HFFc6 (cell line): ENCODE results near the gene KRTAP9-4. TPM values are rescaled to one million over a fixed set of nuclear protein-coding genes. Genes with fewer than 3 reads are reported as not detected.
"Not testable (repeated sequence)": the region's sequence is repeated elsewhere in the genome, so short reads cannot be mapped to it uniquely, and the experiment has no call there.

Experiments used
- DNase-seq: peaks from one replicate; pipeline ENCODE4 v3.0.0-alpha.2; 2018
- H3K27ac Mint-ChIP-seq: 2 replicates; pipeline ENCODE4 v1.8.0; 2020; ENCODE audit warnings: mild to moderate bottlenecking, mixed read lengths
- H3K27me3 Mint-ChIP-seq: 2 replicates; pipeline ENCODE4 v1.8.0; 2021; ENCODE audit warnings: mild to moderate bottlenecking, moderate library complexity, mixed read lengths; ENCODE audit not compliant: insufficient read depth
- H3K36me3 Mint-ChIP-seq: 2 replicates; pipeline ENCODE4 v1.8.0; 2021; ENCODE audit warnings: low read depth, mixed read lengths
- H3K4me1 Mint-ChIP-seq: 2 replicates; pipeline ENCODE4 v1.8.0; 2020; ENCODE audit warnings: low read depth, mixed read lengths
- H3K4me3 Mint-ChIP-seq: 2 replicates; pipeline ENCODE4 v1.8.0; 2020; ENCODE audit warnings: mild to moderate bottlenecking, moderate library complexity, mixed read lengths
- H3K9me3 Mint-ChIP-seq: 2 replicates; pipeline ENCODE4 v1.8.0; 2020; ENCODE audit warnings: mild to moderate bottlenecking, mixed read lengths
- CTCF ChIP-seq: fragments of 200-600 bp; sonication (generic); IDR thresholded peaks from 2 replicates; pipeline ENCODE4 v1.5.0; 2021; ENCODE audit warnings: antibody characterized with exemption, mild to moderate bottlenecking
- total RNA-seq, 6 experiments: library from RNA; stranded (reverse); fragmentation: NEBNext Ultra II Directional; extraction: Animal tissue kit (Norgen Biotek cat#: 25700); gene quantifications; 2 replicates in 1 of 6; 3 replicates in 5 of 6; pipeline ENCODE4 v1.2.3, GENCODE V29; 2021

Gene KRTAP9-4
- total RNA-seq, 6 experiments from 2014 or later: not detected

GRCh38 chr17:41226051-41226450 is 23.4 kb upstream of the KRTAP9-4 start:
- DNase-seq: no peak
- Mint-ChIP-seq H3K27me3 (peaks cover 4% of the 10 kb centered on the region), H3K36me3 (no peaks in the 10 kb centered on the region), H3K4me1 (0 out of 2 replicates have a peak, but pooled peaks cover 8% of the 10 kb centered on the region), H3K9me3 (no peaks in the 10 kb centered on the region), H3K4me3 (no peak overlapping the region), H3K27ac (no peak overlapping the region)
- TF ChIP-seq CTCF: no peak

- H3K4me3 Mint-ChIP-seq, H3K36me3 Mint-ChIP-seq, DNase-seq, H3K27ac Mint-ChIP-seq, H3K9me3 Mint-ChIP-seq, H3K4me1 Mint-ChIP-seq, H3K27me3 Mint-ChIP-seq: not testable (repeated sequence)
Observed at GRCh38 chr17:41226598-41227095, 22.8 kb upstream of the KRTAP9-4 start, which contains the start of gene KRTAP9-2. Gene KRTAP9-2 (plus strand): TSS chr17:41226648. CDS start chr17:41226655, 7 bp downstream.

GRCh38 chr17:41230094-41230493 is 19.4 kb upstream of the KRTAP9-4 start:
- no peak for TF ChIP-seq CTCF
- Mint-ChIP-seq H3K9me3 (no peaks in the 10 kb centered on the region), H3K4me3 (no peak overlapping the region), H3K36me3 (no peaks in the 10 kb centered on the region; the same call in 1 of the 2 replicates), H3K27ac (no peak overlapping the region), H3K27me3 (peaks cover 14% of the 10 kb centered on the region), H3K4me1 (peaks cover 6% of the 10 kb centered on the region; the same call in 1 of the 2 replicates)
- DNase-seq: no peak

DNA sequence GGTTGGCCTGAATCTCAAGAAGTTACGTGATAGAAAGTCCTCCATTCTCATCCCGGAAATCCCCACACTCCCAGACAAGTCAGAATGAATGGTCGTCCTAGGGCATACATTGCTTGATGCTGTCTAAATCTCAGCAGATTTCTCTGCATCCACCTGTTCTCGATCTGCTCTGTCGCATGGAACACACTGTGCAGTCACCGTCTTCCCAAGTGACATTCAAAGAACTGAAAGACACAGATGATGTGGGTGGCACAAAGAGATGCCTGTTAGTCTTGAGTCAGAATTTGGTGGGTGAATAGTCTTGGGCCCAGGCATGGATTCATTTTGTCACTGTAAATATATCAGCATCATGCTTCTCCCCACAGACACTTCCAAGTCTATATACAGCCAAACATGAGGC is 17.8 kb upstream of the KRTAP9-4 start:
- no peak for DNase-seq
- Mint-ChIP-seq H3K4me3 (no peak overlapping the region), H3K36me3 (no peaks in the 10 kb centered on the region; the same call in 1 of the 2 replicates), H3K27ac (no peak overlapping the region), H3K9me3 (no peaks in the 10 kb centered on the region), H3K4me1 (peaks cover 6% of the 10 kb centered on the region; the same call in 1 of the 2 replicates), H3K27me3 (peaks cover 17% of the 10 kb centered on the region)
- no peak for TF ChIP-seq CTCF

DNA sequence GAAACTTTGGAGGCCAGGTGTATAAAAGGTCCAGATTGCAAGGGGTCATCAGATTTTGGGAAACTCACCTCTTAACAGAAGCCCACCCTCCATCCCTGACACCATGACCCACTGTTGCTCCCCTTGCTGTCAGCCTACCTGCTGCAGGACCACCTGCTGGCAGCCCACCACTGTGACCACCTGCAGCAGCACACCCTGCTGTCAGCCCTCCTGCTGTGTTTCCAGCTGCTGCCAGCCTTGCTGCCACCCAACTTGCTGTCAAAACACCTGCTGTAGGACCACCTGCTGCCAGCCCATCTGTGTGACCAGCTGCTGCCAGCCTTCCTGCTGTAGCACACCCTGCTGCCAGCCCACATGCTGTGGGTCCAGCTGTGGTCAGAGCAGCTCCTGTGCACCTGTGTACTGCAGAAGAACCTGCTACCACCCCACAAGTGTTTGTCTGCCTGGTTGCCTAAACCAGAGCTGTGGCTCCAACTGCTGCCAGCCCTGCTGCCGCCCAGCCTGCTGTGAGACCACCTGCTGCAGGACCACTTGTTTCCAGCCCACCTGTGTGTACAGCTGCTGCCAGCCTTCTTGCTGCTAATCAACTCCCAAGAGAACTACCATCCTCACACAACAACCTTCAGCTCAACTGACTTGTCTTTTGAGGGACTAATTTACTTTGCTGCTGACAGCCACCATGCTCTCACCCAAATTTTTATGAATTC is 16.9 kb upstream of the KRTAP9-4 start, which contains the start of gene KRTAP9-3:
KRTAP9-3 (plus strand) TSS at position 51 of the 707 bp plus-strand sequence; CDS start at position 104, 53 bp downstream.
- not testable (repeated sequence) for H3K36me3 Mint-ChIP-seq, H3K4me1 Mint-ChIP-seq, H3K9me3 Mint-ChIP-seq, H3K4me3 Mint-ChIP-seq, H3K27ac Mint-ChIP-seq, DNase-seq
- H3K27me3 Mint-ChIP-seq: peaks cover 23% of the 10 kb centered on the region

DNA sequence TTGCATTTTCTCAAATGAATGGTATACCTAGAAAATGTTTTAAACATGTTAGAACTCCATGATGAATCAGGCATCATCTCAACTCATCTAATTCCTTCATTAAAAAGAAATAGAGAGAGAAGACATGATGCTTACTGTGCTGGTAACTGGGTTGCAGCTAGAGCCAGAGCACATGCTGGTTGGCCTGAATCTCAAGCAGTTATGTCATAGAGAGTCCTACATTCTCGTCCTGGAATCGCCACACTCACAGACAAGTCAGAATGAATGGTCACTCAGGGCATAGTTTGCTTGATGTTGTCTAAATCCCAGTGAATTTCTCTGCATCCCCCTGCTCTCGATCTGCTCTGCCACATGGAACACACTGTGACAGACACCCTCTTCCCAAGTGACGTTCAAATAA is 12.4 kb upstream of the KRTAP9-4 start:
- H3K36me3 Mint-ChIP-seq: peaks cover 13% of the 10 kb centered on the region
- not testable (repeated sequence) for H3K4me3 Mint-ChIP-seq, H3K4me1 Mint-ChIP-seq, DNase-seq, H3K27ac Mint-ChIP-seq
- peaks cover 31% of the 10 kb centered on the region for H3K27me3 Mint-ChIP-seq
- H3K9me3 Mint-ChIP-seq: peaks cover 13% of the 10 kb centered on the region

DNA sequence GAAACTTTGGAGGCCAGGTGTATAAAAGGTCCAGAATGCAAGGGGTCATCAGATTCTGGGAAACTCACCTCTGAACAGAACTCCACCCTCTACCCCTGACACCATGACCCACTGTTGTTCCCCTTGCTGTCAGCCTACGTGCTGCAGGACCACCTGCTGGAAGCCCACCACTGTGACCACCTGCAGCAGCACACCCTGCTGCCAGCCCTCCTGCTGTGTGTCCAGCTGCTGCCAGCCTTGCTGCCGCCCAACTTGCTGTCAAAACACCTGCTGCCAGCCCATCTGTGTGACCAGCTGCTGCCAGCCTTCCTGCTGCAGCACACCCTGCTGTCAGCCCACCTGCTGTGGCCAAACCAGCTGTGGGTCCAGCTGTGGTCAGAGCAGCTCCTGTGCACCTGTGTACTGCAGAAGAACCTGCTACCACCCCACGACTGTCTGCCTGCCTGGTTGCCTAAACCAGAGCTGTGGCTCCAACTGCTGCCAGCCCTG is 11.5 kb upstream of the KRTAP9-4 start, which contains the start of gene KRTAP9-8:
KRTAP9-8 (plus strand) TSS at position 51 of the 489 bp plus-strand sequence; CDS start at position 104, 53 bp downstream.
- not testable (repeated sequence) for H3K27ac Mint-ChIP-seq, H3K4me3 Mint-ChIP-seq, H3K4me1 Mint-ChIP-seq, DNase-seq
- Mint-ChIP-seq H3K9me3 (peaks cover 13% of the 10 kb centered on the region), H3K27me3 (peaks cover 29% of the 10 kb centered on the region), H3K36me3 (peaks cover 18% of the 10 kb centered on the region)

GRCh38 chr17:41246995-41247787 is 2.3 kb upstream of the KRTAP9-4 start:
- not testable (repeated sequence) for H3K27me3 Mint-ChIP-seq, H3K27ac Mint-ChIP-seq, H3K36me3 Mint-ChIP-seq

More at GRCh38 chr17:41246995-41247787, 2.3 kb upstream of the KRTAP9-4 start:
- not testable (repeated sequence) for DNase-seq, H3K4me1 Mint-ChIP-seq, H3K4me3 Mint-ChIP-seq, H3K9me3 Mint-ChIP-seq
